ENCODE data around the gene SLC8A1.

Gene SLC8A1

GRCh38 chr2:40101131-40101575, 350.7 kb downstream of the SLC8A1 start (continued):
- no peak for TF ChIP-seq POU6F1 (CRISPR knock-in tag; IDR thresholded peaks at IDR 0.05; ENCODE audit: borderline replicate concordance, low read depth)
- no peak for TF ChIP-seq SNAI2 (CRISPR knock-in tag; IDR thresholded peaks at IDR 0.05)
- TF ChIP-seq ZNF565 (CRISPR knock-in tag; conservative IDR thresholded peaks at IDR 0.05; ENCODE audit: low read depth): no peak
- no peak for TF ChIP-seq ARNTL (CRISPR knock-in tag; IDR thresholded peaks at IDR 0.05; ENCODE audit: borderline replicate concordance, low read depth)

- no peak; the same call in 2 of the 3 replicates for ATAC-seq
- TF ChIP-seq ZC3H10 (CRISPR knock-in tag; IDR thresholded peaks at IDR 0.05): no peak
- no peak for TF ChIP-seq RARB (CRISPR knock-in tag; IDR thresholded peaks at IDR 0.05)
- no peak for TF ChIP-seq ISL1 (CRISPR knock-in tag; IDR thresholded peaks at IDR 0.05)
- TF ChIP-seq CREB5 (CRISPR knock-in tag; IDR thresholded peaks at IDR 0.05; ENCODE audit: low read depth): no peak
- TF ChIP-seq PPARA (CRISPR knock-in tag; IDR thresholded peaks at IDR 0.05; ENCODE audit: borderline replicate concordance): no peak
- TF ChIP-seq ZFP30 (CRISPR knock-in tag; IDR thresholded peaks at IDR 0.05): no peak
- TF ChIP-seq GLIS3 (CRISPR knock-in tag; IDR thresholded peaks at IDR 0.05): no peak
- TF ChIP-seq CSRNP3 (CRISPR knock-in tag; IDR thresholded peaks at IDR 0.05): no peak
- TF ChIP-seq OSR1 (CRISPR knock-in tag; IDR thresholded peaks at IDR 0.05): no peak
- no peak for TF ChIP-seq CSDC2 (CRISPR knock-in tag; IDR thresholded peaks at IDR 0.05)
- TF ChIP-seq TOX (CRISPR knock-in tag; IDR thresholded peaks at IDR 0.05; ENCODE audit: borderline replicate concordance): no peak
- TF ChIP-seq TCF4 (CRISPR knock-in tag; IDR thresholded peaks at IDR 0.05; ENCODE audit: borderline replicate concordance): no peak
- TF ChIP-seq ZFP3 (CRISPR knock-in tag; IDR thresholded peaks at IDR 0.05): no peak
- no peak for TF ChIP-seq ZNF70 (CRISPR knock-in tag; IDR thresholded peaks at IDR 0.05)
- no peak for TF ChIP-seq ZNF565 (CRISPR knock-in tag; conservative IDR thresholded peaks at IDR 0.05; ENCODE audit: low read depth)
These were observed 351.2 kb downstream of the SLC8A1 start for GRCh38 chr2:40100676-40101075.

- TF ChIP-seq RARB (CRISPR knock-in tag; IDR thresholded peaks at IDR 0.05) (no peak), ARNTL (CRISPR knock-in tag; IDR thresholded peaks at IDR 0.05; ENCODE audit: borderline replicate concordance, low read depth) (no peak), CREB5 (CRISPR knock-in tag; IDR thresholded peaks at IDR 0.05; ENCODE audit: low read depth) (no peak), TOX (CRISPR knock-in tag; IDR thresholded peaks at IDR 0.05; ENCODE audit: borderline replicate concordance) (no peak), POU6F1 (CRISPR knock-in tag; IDR thresholded peaks at IDR 0.05; ENCODE audit: borderline replicate concordance, low read depth) (no peak)
- no peak for ATAC-seq
These were observed 353.0 kb downstream of the SLC8A1 start for GRCh38 chr2:40098786-40099470.

GRCh38 chr2:40097691-40098385, 354.1 kb downstream of the SLC8A1 start:
- no peak for ATAC-seq
- TF ChIP-seq ZNF70 (CRISPR knock-in tag; IDR thresholded peaks at IDR 0.05) (no peak), CSRNP3 (CRISPR knock-in tag; IDR thresholded peaks at IDR 0.05) (no peak), ARNTL (CRISPR knock-in tag; IDR thresholded peaks at IDR 0.05; ENCODE audit: borderline replicate concordance, low read depth) (no peak), ISL1 (CRISPR knock-in tag; IDR thresholded peaks at IDR 0.05) (no peak), PATZ1 (CRISPR knock-in tag; IDR thresholded peaks at IDR 0.05; ENCODE audit: borderline replicate concordance) (no peak), OSR1 (CRISPR knock-in tag; IDR thresholded peaks at IDR 0.05) (no peak), ZC3H10 (CRISPR knock-in tag; IDR thresholded peaks at IDR 0.05) (no peak), TOX (CRISPR knock-in tag; IDR thresholded peaks at IDR 0.05; ENCODE audit: borderline replicate concordance) (no peak)

Measured in SK-N-SH treated with all-trans-retinoic acid at 6 μM for 48 hours (cell line).